Testis (tissue), 3 donors: Measurements from ENCODE around the gene PLIN1. TPM values are rescaled to one million over a fixed set of nuclear protein-coding genes. Genes with fewer than 3 reads are reported as not detected.
A peak's percentile ranks its signal among the peaks of the same experiment; 100 is the strongest.
"Not testable (repeated sequence)": the region's sequence is repeated elsewhere in the genome, so short reads cannot be mapped to it uniquely, and the experiment has no call there.

Experiments
- DNase-seq: peaks from one replicate; pipeline ENCODE4 v3.0.0-alpha.2; 2019
- H3K27ac ChIP-seq, 2 donors: fragments of 200-600 bp; sonication (generic); one replicate each; pipeline ENCODE4 v1.5.1; 2019
- H3K27me3 ChIP-seq: fragments of 200-600 bp; sonication (generic); one replicate; pipeline ENCODE4 v1.5.1; 2019
- H3K36me3 ChIP-seq: fragments of 200-600 bp; sonication (generic); one replicate; pipeline ENCODE4 v1.5.1; 2017; ENCODE audit warnings: low read depth; ENCODE audit errors: missing control alignments
- H3K4me1 ChIP-seq: fragments of 200-600 bp; sonication (generic); one replicate; pipeline ENCODE4 v1.5.1; 2019
- H3K4me3 ChIP-seq, 2 donors: fragments of 200-600 bp; sonication (generic); one replicate each; pipeline ENCODE4 v1.5.1; 2017 to 2019
- H3K9me3 ChIP-seq: fragments of 200-600 bp; sonication (generic); one replicate; pipeline ENCODE4 v1.5.1; 2017
- CTCF ChIP-seq, 3 experiments: fragments of 450-650 bp in 2 of 3; fragments of 200-600 bp in 1 of 3; sonication (generic) in 1 of 3; IDR thresholded peaks; one replicate each; pipeline ENCODE4 v1.5.1; 2016 to 2019; ENCODE audit warnings: antibody characterized with exemption in 3 of 3, mild to moderate bottlenecking in 2 of 3, moderate library complexity in 1 of 3
- POLR2A ChIP-seq: fragments of 450-650 bp; IDR thresholded peaks from one replicate; pipeline ENCODE4 v1.6.1; 2017; ENCODE audit warnings: antibody characterized with exemption, mild to moderate bottlenecking, moderate library complexity
- WGBS, 2 donors: methylation state at CpG; one replicate each; pipeline ENCODE4 v1.1.5; 2018; 5-methylcytosine and 5-hydroxymethylcytosine counted together
- intact Hi-C: fragments of 100-400 bp; cut with DNase I; formaldehyde crosslinking; loops from one replicate; pipeline ENCODE4 v1.15.1; 2023; ENCODE audit warnings: low total_unique reads
- polyA plus RNA-seq: library from polyadenylated mRNA; stranded (reverse); fragments of 350-450 nt; fragmentation: Illumina TruSeq; extraction: RNeasy Lipid Tissue Mini Kit (QIAGEN cat#74804); gene quantifications from one replicate; pipeline ENCODE4 v1.2.3, GENCODE V29; 2014; ENCODE audit warnings: low read depth, low replicate concordance; ENCODE audit not compliant: insufficient read depth
- total RNA-seq, 2 donors: library from RNA; depleted of rRNA; stranded (reverse); fragments of >200 nt; gene quantifications; one replicate each; pipeline ENCODE4 v1.2.3, GENCODE V29; 2016

The PLIN1 gene
- total and polyA plus RNA-seq, 3 donors from 2014 or later: 9.1 to 18.5 (median 13.5) TPM

GRCh38 chr15:89693091-89693490, 13.9 kb upstream of the PLIN1 start:
- H3K4me3 ChIP-seq: no peak overlapping the region
- TF ChIP-seq POLR2A: no peak
- no peak for TF ChIP-seq CTCF (IDR thresholded peaks at IDR 0.05)
- H3K4me1 ChIP-seq: no peaks in the 10 kb centered on the region
- H3K27me3 ChIP-seq: no peaks in the 10 kb centered on the region
- intact Hi-C loops: no loop called here
- H3K27ac ChIP-seq: no peak overlapping the region
- DNase-seq: no peak
- no peaks in the 10 kb centered on the region for H3K36me3 ChIP-seq
- H3K9me3 ChIP-seq: no peaks in the 10 kb centered on the region
- 45 to 62% methylated on average over 2 of the region's 2 CpGs for WGBS, 2 donors

- intact Hi-C loops: no loop called here
- Histone ChIP-seq H3K4me3 (peak within 1 kb of the TSS; percentile 71 to 90), H3K9me3 (no peaks in the 10 kb centered on the region), H3K27me3 (no peaks in the 10 kb centered on the region), H3K4me1 (no peaks in the 10 kb centered on the region), H3K27ac (peak within 1 kb of the TSS; percentile 44 to 51), H3K36me3 (no peaks in the 10 kb centered on the region)
- peak; percentile 92 for DNase-seq
- no peak for TF ChIP-seq POLR2A
- TF ChIP-seq CTCF (IDR thresholded peaks at IDR 0.05): no peak
- WGBS, 2 donors: 2% methylated on average over 34 to 60 of the region's 60 CpGs
Measured at GRCh38 chr15:89690276-89691218, 11.4 kb upstream of the PLIN1 start, which contains the start of the genes PEX11A and WDR93. TSS of gene PEX11A (minus strand) at chr15:89690754. CDS start at chr15:89690632, 122 bp downstream. TSS of gene WDR93 (plus strand) at chr15:89690811. CDS start at chr15:89701747, 10,936 bp downstream.

- H3K9me3 ChIP-seq, H3K36me3 ChIP-seq, DNase-seq, H3K27me3 ChIP-seq, intact Hi-C loops, H3K4me1 ChIP-seq: not testable (repeated sequence)
- WGBS, 2 donors: 44 to 54% methylated on average over 15 of the region's 15 CpGs
- H3K27ac ChIP-seq: peak overlapping the region; percentile 44 to 51
- H3K4me3 ChIP-seq: peak overlapping the region; percentile 71 to 90
Measured at GRCh38 chr15:89689930-89690275, 10.7 kb upstream of the PLIN1 start.

GRCh38 chr15:89686522-89686921, 7.4 kb upstream of the PLIN1 start:
- Histone ChIP-seq H3K27me3 (no peaks in the 10 kb centered on the region), H3K27ac (no peak overlapping the region), H3K4me3 (no peak overlapping the region), H3K36me3 (no peaks in the 10 kb centered on the region), H3K4me1 (no peaks in the 10 kb centered on the region), H3K9me3 (no peaks in the 10 kb centered on the region)
- no peak for DNase-seq
- intact Hi-C loops: no loop called here
- TF ChIP-seq POLR2A (no peak), CTCF (IDR thresholded peaks at IDR 0.05) (no peak)

- Histone ChIP-seq H3K9me3 (no peaks in the 10 kb centered on the region), H3K27ac (no peak overlapping the region), H3K4me3 (no peak overlapping the region), H3K27me3 (no peaks in the 10 kb centered on the region), H3K4me1 (no peaks in the 10 kb centered on the region), H3K36me3 (no peaks in the 10 kb centered on the region)
- intact Hi-C loops: no loop called here
- no peak for TF ChIP-seq CTCF (IDR thresholded peaks at IDR 0.05)
- no peak for TF ChIP-seq POLR2A
- 74 to 96% methylated on average over 2 of the region's 2 CpGs for WGBS, 2 donors
- DNase-seq: no peak
Measured at GRCh38 chr15:89685995-89686394, 6.8 kb upstream of the PLIN1 start.
